Tibial artery (tissue), 4 donors: ENCODE results near the gene ARHGAP32.
"Not testable (repeated sequence)": the region's sequence is repeated elsewhere in the genome, so short reads cannot be mapped to it uniquely, and the experiment has no call there.

ENCODE experiments used
- DNase-seq, 2 donors: peaks; one replicate each; pipeline ENCODE4 v3.0.0-alpha.2; 2019
- H3K27ac ChIP-seq, 2 donors: fragments of 200-600 bp; sonication (generic) in 1 of 2; 1 replicate in 1 of 2; 2 replicates in 1 of 2; pipeline ENCODE4 v1.5.1; 2018 to 2019; ENCODE audit warnings: mild to moderate bottlenecking in 1 of 2
- H3K27me3 ChIP-seq, 2 donors: fragments of 200-600 bp; sonication (generic) in 1 of 2; one replicate each; pipeline versions ENCODE4 v1.5.1 to v1.6.0; 2016 to 2019
- H3K36me3 ChIP-seq, 3 donors: fragments of 200-600 bp; sonication (generic) in 2 of 3; one replicate each; pipeline ENCODE4 v1.5.1; 2016 to 2019; ENCODE audit warnings: mild to moderate bottlenecking in 2 of 3
- H3K4me1 ChIP-seq, 4 donors: fragments of 200-600 bp; sonication (generic) in 2 of 4; 1 replicate in 3 of 4; 2 replicates in 1 of 4; pipeline ENCODE4 v1.5.1; 2016 to 2019
- H3K4me3 ChIP-seq, 2 donors: fragments of 200-600 bp; sonication (generic) in 1 of 2; 1 replicate in 1 of 2; 2 replicates in 1 of 2; pipeline ENCODE4 v1.5.1; 2018 to 2019; ENCODE audit warnings: mild to moderate bottlenecking in 2 of 2
- H3K9me3 ChIP-seq, 3 donors: fragments of 200-600 bp; sonication (generic) in 1 of 3; one replicate each; pipeline ENCODE4 v1.5.1; 2016 to 2019
- intact Hi-C: fragments of 100-400 bp; cut with DNase I; formaldehyde crosslinking; loops from one replicate; pipeline ENCODE4 v1.15.0; 2023; ENCODE audit warnings: low total_unique reads
- TF ChIP-seq, protein P1 (sequence below), 2 experiments: fragments of 200-600 bp in 1 of 2; fragments of 450-650 bp in 1 of 2; IDR thresholded peaks; one replicate each; pipeline ENCODE4 v1.5.1; 2017 to 2019; ENCODE audit warnings: antibody characterized with exemption in 2 of 2, mild to moderate bottlenecking in 1 of 2, moderate library complexity in 1 of 2

The ARHGAP32 gene

DNA sequence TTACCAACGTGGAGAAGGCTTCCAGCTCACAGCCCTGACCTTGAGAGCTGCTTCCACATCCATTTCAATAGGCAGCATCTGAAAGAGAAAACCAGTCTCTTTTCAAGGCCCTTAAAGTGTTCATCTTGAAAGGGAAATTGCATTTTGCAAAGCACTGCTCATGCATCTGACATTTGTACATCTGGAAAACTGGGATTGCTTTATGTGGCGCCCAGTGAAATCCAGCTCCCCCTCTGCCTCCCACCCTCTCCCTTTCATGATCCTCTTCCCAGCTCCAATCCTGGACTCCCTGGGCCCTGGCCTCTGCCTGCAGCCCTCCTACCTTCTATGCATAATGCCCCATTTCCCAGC, 266.9 kb downstream of the ARHGAP32 start:
- H3K4me3 ChIP-seq, result no peak overlapping the region
- TF ChIP-seq, protein P1, sequence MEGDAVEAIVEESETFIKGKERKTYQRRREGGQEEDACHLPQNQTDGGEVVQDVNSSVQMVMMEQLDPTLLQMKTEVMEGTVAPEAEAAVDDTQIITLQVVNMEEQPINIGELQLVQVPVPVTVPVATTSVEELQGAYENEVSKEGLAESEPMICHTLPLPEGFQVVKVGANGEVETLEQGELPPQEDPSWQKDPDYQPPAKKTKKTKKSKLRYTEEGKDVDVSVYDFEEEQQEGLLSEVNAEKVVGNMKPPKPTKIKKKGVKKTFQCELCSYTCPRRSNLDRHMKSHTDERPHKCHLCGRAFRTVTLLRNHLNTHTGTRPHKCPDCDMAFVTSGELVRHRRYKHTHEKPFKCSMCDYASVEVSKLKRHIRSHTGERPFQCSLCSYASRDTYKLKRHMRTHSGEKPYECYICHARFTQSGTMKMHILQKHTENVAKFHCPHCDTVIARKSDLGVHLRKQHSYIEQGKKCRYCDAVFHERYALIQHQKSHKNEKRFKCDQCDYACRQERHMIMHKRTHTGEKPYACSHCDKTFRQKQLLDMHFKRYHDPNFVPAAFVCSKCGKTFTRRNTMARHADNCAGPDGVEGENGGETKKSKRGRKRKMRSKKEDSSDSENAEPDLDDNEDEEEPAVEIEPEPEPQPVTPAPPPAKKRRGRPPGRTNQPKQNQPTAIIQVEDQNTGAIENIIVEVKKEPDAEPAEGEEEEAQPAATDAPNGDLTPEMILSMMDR (IDR thresholded peaks at IDR 0.05), result no peak
- no peaks in the 10 kb centered on the region for H3K4me1 ChIP-seq
- intact Hi-C loops, result no loop called here
- H3K27me3 ChIP-seq, result peaks cover 0 to 8% of the 10 kb centered on the region in 2 donors
- no peak for DNase-seq
- no peaks in the 10 kb centered on the region for H3K9me3 ChIP-seq
- H3K27ac ChIP-seq, result no peak overlapping the region
- no peaks in the 10 kb centered on the region for H3K36me3 ChIP-seq

- peaks cover 0 to 5% of the 10 kb centered on the region in 2 donors for H3K27me3 ChIP-seq
- no peak overlapping the region for H3K27ac ChIP-seq
- no peaks in the 10 kb centered on the region for H3K4me1 ChIP-seq
- H3K4me3 ChIP-seq, result no peak overlapping the region
- H3K36me3 ChIP-seq, result no peaks in the 10 kb centered on the region
- no peak for DNase-seq
- no peaks in the 10 kb centered on the region for H3K9me3 ChIP-seq
- TF ChIP-seq, protein P1 (IDR thresholded peaks at IDR 0.05), result no peak
- intact Hi-C loops, result no loop called here
Observed at GRCh38 chr11:128924510-128925249, 267.4 kb downstream of the ARHGAP32 start.

DNA sequence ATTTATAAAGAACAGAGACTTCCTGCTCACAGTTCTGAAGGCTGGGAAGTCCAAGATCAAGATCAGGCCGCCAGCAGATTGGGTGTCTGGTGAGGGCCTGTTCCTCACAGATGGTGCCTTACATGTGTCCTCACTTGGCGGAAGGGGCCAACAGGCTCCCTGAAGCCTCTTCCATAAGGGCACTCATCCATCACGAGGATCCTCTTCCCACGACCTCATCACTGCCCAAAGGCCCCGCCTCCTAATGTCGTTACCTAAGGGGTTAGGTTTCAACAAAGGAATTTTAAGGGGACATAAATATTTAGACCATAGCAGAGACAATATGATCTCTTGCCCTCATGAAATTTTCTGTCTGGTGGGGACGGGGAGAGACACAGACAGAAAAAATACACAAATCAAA, 268.0 kb downstream of the ARHGAP32 start:
- Histone ChIP-seq H3K9me3 (no peaks in the 10 kb centered on the region), H3K4me3 (no peak overlapping the region), H3K27me3 (peaks cover 0 to 5% of the 10 kb centered on the region in 2 donors), H3K27ac (no peak overlapping the region), H3K4me1 (no peaks in the 10 kb centered on the region), H3K36me3 (no peaks in the 10 kb centered on the region)
- TF ChIP-seq, protein P1 (IDR thresholded peaks at IDR 0.05), result no peak
- DNase-seq, result no peak
- intact Hi-C loops, result no loop called here

DNA sequence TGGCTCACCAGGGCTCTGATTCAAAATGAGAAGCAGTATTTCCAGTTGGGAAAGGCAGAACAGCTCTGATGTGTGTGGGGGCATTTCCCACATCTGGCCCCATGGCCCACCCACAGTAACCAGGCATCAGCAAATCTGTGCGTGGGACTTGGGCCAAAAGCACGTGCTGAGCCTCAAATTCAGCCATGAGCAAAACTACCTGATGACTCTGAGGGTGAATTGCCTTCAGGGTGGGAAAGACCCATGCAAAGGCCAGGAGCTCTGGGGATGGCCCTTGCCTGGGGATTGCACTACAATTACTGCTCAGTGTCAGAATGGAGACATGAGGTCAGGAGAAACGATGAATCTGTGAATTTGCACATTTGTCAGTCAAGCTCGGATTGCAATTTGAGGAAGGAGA, 270.3 kb downstream of the ARHGAP32 start:
- Histone ChIP-seq H3K27me3 (no peaks in the 10 kb centered on the region), H3K36me3 (no peaks in the 10 kb centered on the region), H3K4me3 (no peak overlapping the region), H3K4me1 (no peaks in the 10 kb centered on the region), H3K27ac (no peak overlapping the region), H3K9me3 (no peaks in the 10 kb centered on the region)
- intact Hi-C loops, result no loop called here
- DNase-seq, result no peak
- TF ChIP-seq, protein P1 (IDR thresholded peaks at IDR 0.05), result no peak

DNA sequence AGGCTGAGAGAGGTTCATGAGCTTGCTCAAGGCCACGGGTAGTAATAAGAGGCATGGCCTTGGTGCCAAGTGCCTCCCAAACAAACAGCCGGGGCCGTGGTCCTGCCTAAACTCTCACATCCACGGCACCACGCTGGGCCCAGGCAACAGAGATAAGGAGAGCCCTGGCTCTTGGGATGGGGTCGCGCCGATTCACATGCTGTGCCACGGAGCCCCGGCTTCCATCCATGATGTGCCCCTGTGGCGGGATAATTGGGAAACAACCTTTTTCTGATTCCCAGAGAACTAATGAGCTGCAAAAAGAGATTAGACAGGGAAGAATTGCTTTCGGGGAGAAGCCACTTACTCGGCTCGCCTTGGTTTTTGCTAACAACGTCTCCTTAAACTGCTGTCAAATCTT, 271.5 kb downstream of the ARHGAP32 start:
- Histone ChIP-seq H3K36me3 (no peaks in the 10 kb centered on the region), H3K4me1 (no peaks in the 10 kb centered on the region), H3K27me3 (no peaks in the 10 kb centered on the region), H3K27ac (no peak overlapping the region), H3K4me3 (no peak overlapping the region), H3K9me3 (no peaks in the 10 kb centered on the region)
- TF ChIP-seq, protein P1 (IDR thresholded peaks at IDR 0.05), result no peak
- intact Hi-C loops, result no loop called here
- DNase-seq, result no peak

DNA sequence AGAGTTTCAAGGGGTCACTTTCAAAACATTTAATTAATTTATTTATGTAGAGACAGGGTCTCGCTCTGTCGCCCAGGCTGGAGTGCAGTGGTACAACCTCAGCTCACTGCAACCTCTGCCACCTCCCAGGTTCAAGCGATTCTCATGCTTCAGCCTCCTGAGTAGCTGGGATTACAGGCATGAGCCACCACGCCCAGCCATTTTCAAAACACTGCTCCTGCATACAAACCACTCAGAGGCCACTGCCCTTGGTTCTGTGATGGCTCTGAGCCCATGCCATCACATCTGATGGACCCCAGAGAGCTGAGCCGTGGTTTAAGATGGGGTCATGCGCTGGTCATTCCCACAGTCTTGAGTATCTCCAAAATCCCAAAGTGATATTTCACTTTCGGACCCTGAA, 272.5 kb downstream of the ARHGAP32 start:
- DNase-seq, H3K4me3 ChIP-seq, H3K4me1 ChIP-seq, H3K27ac ChIP-seq, intact Hi-C loops, H3K9me3 ChIP-seq, H3K27me3 ChIP-seq, H3K36me3 ChIP-seq: not testable (repeated sequence)
